Islet of Langerhans (tissue), 1 donor: ENCODE results near the gene TRA2B.

ENCODE experiments used
- FAIRE-seq: peaks from one replicate; lab custom pipeline; 2011; peaks lifted over from hg19 to GRCh38; lab: Jason Lieb, UNC

The TRA2B gene

GRCh38 chr3:185937689-185938374 is at the start of gene TRA2B:
Gene TRA2B (minus strand): TSS chr3:185938014. CDS start chr3:185937860, 154 bp downstream.
- no peak for FAIRE-seq

DNA sequence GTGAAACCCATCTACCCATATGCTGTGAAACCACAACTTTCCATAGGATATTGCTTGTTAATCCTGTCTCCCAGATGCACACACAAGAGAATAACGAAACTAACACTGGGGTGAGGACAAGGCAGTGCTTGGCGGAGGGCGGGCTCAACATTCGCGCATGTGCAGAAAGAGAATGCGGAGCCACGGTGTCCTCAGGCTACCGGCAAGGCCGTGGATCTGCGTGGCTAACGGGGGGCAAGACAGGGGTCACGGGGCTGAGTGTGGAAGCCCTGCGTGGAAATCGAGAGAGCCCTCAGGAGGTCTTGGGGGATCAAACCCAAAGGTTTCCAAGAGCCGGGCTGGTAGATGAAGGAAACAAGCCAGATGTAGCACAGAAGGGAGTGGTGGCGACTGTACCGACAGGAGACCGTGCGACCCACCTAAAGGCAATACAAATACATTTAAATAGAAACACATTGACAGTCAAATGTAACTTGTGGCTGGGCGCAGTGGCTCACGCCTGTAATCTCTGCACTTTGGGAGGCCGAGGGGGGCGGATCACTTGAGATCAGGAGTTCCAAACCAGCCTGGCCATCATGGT is 48.5 kb upstream of the TRA2B start:
- no peak for FAIRE-seq

DNA sequence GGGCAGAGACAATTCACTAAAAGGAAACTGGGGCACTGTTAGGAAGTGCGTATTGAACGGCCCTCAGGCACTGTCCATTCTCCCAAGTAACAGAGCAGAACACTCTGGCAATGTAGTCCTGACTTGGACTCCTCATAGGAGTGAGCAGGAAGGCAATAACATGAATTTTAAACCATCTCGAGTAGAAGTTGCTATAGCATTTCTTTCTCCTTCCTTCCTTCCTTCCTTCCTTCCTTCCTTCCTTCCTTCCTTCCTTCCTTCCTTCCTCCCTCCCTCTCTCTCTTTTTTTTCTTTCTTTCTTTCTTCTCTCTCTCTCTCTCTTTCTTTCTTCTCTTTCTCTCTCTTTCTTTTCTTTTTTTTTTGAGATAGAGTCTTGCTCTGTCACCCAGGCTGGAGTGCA is 46.4 kb upstream of the TRA2B start:
- no peak for FAIRE-seq

DNA sequence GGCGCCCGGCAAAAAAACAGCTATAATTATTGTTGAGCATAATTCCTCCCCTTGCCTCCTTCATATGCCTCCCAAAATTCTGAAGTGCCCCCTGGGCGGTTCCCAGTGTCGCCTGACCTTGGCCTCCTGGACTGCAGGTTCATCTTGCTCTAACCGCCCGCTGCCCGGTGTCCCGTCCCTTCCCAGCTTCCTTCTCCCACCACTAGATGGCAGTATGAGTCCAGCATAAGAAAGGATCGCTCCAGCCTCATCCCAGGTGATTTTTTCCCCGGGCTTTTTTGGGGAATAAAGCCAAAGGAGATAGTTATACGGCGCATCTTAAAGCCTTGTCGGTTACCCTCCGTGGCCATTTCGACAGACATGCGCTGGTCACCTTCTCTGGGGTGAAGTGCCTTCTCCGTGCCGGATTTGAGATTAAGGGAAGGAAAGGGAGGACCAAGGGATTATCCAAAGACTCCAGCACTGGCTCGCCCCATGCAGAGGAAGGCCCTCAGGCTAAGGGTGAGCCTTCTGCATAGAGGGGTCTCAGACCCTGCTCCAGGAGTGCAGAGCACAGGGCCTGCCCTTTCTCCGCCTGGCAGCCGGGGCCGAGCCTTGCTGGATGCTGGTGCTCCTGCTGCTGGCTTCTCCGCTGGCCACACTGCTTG is 45.8 kb upstream of the TRA2B start:
- no peak for FAIRE-seq

DNA sequence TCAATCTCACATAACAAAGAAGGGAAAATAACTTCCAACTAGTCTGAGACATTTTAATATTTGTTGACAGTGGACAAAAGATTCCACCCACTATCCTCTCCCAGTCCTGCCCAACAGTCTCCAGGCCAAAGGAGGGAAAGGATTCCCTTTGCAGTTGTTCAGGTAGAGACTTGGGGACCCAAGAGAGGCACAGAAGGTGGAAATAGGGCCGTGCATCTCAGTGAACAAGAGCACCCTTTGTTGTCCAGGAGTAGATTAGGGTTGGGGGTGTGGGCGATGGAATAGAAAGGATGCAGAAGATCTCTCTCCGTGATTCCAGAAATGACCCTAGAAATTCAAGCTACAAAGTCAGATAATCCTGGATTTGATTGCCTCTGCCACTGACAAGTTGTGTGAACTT is 44.8 kb upstream of the TRA2B start:
- FAIRE-seq, result no peak

GRCh38 chr3:185981621-185982020 is 43.8 kb upstream of the TRA2B start:
- FAIRE-seq, result no peak

GRCh38 chr3:185979721-185980121 is 41.9 kb upstream of the TRA2B start:
- no peak for FAIRE-seq

- no peak for FAIRE-seq
These were observed 40.7 kb upstream of the TRA2B start for GRCh38 chr3:185978516-185978915.

GRCh38 chr3:185977679-185978040 is 39.8 kb upstream of the TRA2B start:
- no peak for FAIRE-seq

- FAIRE-seq, result no peak
These were observed 39.3 kb upstream of the TRA2B start for GRCh38 chr3:185976977-185977678.

GRCh38 chr3:185976100-185976499 is 38.3 kb upstream of the TRA2B start:
- no peak for FAIRE-seq

DNA sequence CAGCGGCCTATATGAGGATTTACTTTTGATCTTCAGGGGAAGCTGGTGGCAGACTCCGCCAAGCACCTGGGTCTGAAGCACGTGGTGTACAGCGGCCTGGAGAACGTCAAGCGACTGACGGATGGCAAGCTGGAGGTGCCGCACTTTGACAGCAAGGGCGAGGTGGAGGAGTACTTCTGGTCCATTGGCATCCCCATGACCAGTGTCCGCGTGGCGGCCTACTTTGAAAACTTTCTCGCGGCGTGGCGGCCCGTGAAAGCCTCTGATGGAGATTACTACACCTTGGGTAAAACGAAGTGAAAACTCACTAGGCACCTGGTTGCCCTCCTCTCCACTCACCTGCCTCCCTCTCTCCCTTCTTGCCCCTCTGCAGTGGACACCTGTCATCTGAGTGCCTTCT is 33.8 kb upstream of the TRA2B start:
- no peak for FAIRE-seq

GRCh38 chr3:185968168-185968567 is 30.4 kb upstream of the TRA2B start:
- FAIRE-seq, result no peak

- no peak for FAIRE-seq
These were observed 28.8 kb upstream of the TRA2B start for GRCh38 chr3:185966655-185967054.

DNA sequence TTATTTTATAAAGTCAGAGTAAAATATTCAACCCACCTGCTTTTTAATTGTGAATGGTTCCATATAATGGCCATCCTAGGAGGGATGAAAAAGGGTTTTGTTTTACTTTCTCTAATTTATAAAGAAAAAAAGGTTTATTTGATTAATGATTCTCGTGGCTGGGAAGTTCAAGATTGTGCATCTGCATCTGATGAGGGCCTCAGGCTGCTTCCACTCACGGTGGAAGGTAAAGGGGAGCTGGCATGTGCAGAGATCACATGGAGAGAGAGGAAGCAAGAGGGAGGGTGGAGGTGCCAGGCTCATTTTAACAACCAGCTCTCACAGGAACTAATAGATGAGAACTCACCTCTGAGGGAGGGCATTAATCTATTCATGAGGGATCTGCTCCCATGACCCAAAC is 27.7 kb upstream of the TRA2B start:
- no peak for FAIRE-seq

- FAIRE-seq, result no peak
These were observed 23.9 kb upstream of the TRA2B start for GRCh38 chr3:185961675-185962232.

- FAIRE-seq, result no peak
These were observed 22.9 kb upstream of the TRA2B start for GRCh38 chr3:185960522-185961288.

DNA sequence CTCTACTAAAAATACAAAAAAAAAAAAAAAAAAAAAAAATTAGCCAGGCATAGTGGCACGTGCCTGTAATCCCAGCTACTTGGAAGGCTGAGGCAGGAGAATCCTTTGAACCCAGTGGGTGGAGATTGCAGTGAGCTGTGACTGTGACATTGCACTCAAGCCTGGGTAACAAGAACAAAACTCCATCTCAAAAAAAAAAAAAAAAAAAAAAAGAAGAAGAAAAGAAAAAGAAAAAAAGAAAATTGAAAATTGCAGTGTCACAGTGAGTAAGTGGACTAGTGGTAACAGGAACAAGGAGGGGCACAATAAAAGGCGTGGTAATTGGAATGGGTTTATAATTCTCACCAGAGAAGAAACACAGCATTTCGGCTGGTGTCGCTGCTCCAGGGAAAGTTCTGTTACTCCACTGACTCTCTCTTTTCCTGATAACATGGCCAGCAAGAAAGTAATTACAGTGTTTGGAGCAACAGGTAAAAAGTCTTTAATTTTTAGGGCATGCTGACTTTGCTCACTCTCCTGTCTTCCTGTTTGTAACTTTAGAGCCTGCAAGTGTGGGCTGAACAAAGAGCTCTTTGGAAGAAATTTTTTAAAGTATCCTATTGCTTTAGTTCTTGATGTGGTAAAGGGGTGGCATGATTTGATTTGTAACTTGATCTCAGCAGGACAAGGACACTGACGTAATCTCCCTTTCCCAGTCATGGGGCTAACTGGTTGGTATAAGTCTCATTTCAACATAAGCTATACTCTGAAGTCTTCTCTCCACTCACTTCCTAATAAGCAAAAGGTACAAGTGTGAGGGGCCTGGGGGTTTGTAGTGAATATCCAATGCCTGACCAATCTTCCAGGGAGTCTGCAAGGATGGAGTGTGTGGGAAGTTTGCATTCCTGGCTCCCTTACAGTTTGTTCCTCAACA is 22.1 kb upstream of the TRA2B start:
- no peak for FAIRE-seq

DNA sequence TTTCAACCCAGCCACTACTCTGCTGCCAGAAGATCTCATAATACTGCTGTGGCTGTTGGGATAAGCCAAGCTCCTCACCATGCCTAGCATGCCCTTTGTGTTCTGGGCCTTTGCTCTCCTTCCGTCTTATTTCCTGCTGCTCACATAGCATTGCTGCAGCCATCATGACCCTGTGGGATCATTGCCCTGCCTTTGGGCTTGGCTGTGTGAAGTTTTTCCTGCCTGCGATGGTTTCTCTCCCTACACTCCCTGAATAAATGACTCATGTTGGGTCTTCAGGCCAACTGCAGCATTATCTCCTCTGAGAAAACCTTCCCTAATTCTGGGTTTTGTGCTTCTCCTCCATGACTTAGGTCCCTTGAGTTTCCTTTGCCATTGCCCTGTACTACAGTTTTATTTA is 20.8 kb upstream of the TRA2B start:
- no peak for FAIRE-seq

- FAIRE-seq, result no peak
These were observed 18.4 kb upstream of the TRA2B start for GRCh38 chr3:185956244-185956643.

DNA sequence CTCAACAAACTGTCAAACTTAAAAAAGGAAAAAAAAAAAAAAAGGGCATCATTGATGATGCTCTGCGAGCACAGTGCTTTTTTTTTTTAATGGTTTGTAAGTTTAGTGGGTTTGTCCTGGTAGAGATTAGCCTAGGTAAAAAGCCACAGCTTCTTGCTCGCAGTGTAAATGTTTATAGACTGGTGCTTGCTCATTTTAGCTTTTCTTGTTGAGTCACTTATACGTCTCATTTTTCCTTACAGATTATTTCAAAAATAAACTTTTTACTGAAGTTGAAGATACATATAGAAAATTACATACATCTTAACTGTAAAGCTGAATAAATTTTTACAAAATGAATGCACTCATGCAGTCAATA is 16.5 kb upstream of the TRA2B start:
- no peak for FAIRE-seq
